ENCODE data around the gene ZFAND3.

- TF ChIP-seq CTCF (IDR thresholded peaks at IDR 0.05) = no peak
- TF ChIP-seq POLR2A (IDR thresholded peaks at IDR 0.05) = no peak
Observed at GRCh38 chr6:37977715-37978114, 158.2 kb downstream of the ZFAND3 start.

Data from adrenal gland (tissue), 5 donors.